Mucosa of rectum (tissue), 2 donors: ENCODE results near the gene CASP4.

Source experiments
- H3K27ac ChIP-seq, 2 donors: one replicate each; pipeline ENCODE4 v1.7.0; 2013; ENCODE audit warnings: inconsistent platforms in 2 of 2, low read depth in 2 of 2, low read length in 2 of 2
- H3K27me3 ChIP-seq, 2 donors: one replicate each; pipeline ENCODE4 v1.7.0; 2013; ENCODE audit warnings: low read length in 2 of 2; ENCODE audit not compliant: control insufficient read depth in 2 of 2, insufficient read depth in 2 of 2
- H3K36me3 ChIP-seq, 2 donors: one replicate each; pipeline ENCODE4 v1.7.0; 2013; ENCODE audit warnings: low read length in 2 of 2; ENCODE audit not compliant: control insufficient read depth in 2 of 2, insufficient read depth in 2 of 2
- H3K4me1 ChIP-seq, 2 donors: one replicate each; pipeline ENCODE4 v1.7.0; 2013; ENCODE audit warnings: low read length in 2 of 2, mild to moderate bottlenecking in 1 of 2; ENCODE audit not compliant: control insufficient read depth in 2 of 2, insufficient read depth in 2 of 2
- H3K4me3 ChIP-seq, 2 donors: one replicate each; pipeline ENCODE4 v1.7.0; 2013; ENCODE audit warnings: low read length in 2 of 2
- H3K9ac ChIP-seq, 2 donors: one replicate each; pipeline ENCODE4 v1.7.0; 2013; ENCODE audit warnings: low read length in 2 of 2, low read depth in 1 of 2, mild to moderate bottlenecking in 1 of 2
- H3K9me3 ChIP-seq, 2 donors: one replicate each; pipeline ENCODE4 v1.7.0; 2013; ENCODE audit warnings: low read length in 2 of 2; ENCODE audit not compliant: control insufficient read depth in 2 of 2
- donor health status: healthy.
- donor health status: Normal muscosa, but diverticular disease.

The CASP4 gene

DNA sequence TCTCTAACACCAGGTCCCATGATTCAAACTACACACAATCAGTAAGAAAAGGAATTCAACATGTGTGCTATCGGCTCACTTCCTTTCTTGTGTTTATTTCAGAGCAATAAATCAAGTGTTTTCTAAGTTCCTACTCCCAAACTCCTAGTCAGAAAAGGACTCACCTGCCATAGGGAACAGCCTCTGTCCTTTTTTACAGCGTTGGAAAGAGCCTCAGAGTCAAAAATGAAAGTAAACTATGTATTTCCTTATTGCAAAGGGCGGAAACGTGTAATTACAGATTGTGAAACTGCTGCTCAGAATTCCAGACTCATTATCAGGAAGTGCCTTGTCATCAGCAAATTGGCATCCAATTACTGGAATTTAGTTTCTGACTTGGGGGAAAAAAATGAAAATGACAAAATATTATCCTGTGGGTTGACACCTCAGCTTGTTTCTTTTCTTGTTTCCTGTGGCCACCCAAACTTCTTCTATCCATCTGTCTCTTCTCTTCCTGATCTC lies at the start of gene CASP4:
Gene CASP4, minus strand, starts transcription at position 220 of the 501 bp plus-strand sequence. Its CDS starts 49 bp downstream, at position 171.
- H3K27me3 ChIP-seq: no peaks in the 10 kb centered on the region
- H3K27ac ChIP-seq: peak within 1 kb of the TSS; percentile 79 to 92
- H3K9ac ChIP-seq: peak within 1 kb of the TSS; percentile 80 to 82

DNA sequence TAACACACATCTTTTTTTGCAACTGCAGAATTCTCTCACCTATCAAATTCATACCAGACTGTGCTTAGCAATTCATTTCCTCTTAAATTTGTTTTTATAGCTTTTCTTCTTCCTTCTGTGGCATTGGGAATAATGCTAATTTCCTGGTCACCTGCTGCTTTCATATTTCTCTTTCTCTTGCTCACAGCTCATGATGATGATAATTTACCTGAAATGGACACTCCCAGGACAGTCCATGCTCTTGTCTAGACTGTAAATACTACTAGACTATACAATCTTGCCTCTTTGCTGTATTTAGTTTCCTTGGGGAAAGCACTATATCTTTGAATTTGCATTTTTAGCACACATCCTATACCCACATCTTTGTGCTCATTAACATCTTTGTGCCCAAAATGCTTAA lies 39.1 kb upstream of the CASP4 start:
- Histone ChIP-seq H3K27ac (no peak overlapping the region), H3K27me3 (no peaks in the 10 kb centered on the region), H3K9ac (no peak overlapping the region), H3K36me3 (no peaks in the 10 kb centered on the region), H3K4me3 (no peak overlapping the region), H3K9me3 (no peaks in the 10 kb centered on the region), H3K4me1 (no peaks in the 10 kb centered on the region)

More for the DNA sequence above, at the start of gene CASP4:
- Histone ChIP-seq H3K4me3 (peak within 1 kb of the TSS; percentile 68 to 78), H3K9me3 (peaks cover 0 to 3% of the 10 kb centered on the region in 2 donors), H3K36me3 (no peaks in the 10 kb centered on the region), H3K4me1 (peaks cover 5 to 16% of the 10 kb centered on the region in 2 donors)

DNA sequence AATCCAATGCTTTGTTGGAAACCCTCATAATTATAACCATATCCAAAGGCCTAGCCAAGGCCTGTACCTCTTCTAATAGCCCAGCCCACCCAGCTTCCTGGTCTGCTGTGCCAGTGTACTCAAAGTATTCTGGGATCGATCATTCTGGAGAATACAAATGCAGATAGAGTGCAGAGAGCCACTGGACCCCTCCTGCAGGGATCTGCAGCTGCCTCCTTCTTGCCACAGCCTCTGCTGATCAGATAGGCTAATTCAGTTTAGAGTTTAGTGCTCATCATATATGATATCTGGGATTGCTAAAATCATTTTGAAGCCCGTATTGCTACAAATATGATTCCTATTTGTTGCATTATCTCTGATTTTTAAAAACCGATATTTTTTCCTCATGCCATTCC lies 37.1 kb upstream of the CASP4 start:
- H3K27ac ChIP-seq: no peak overlapping the region
- no peaks in the 10 kb centered on the region for H3K27me3 ChIP-seq
- no peak overlapping the region for H3K4me3 ChIP-seq
- no peak overlapping the region for H3K9ac ChIP-seq
- no peaks in the 10 kb centered on the region for H3K4me1 ChIP-seq
- H3K9me3 ChIP-seq: no peaks in the 10 kb centered on the region
- no peaks in the 10 kb centered on the region for H3K36me3 ChIP-seq

DNA sequence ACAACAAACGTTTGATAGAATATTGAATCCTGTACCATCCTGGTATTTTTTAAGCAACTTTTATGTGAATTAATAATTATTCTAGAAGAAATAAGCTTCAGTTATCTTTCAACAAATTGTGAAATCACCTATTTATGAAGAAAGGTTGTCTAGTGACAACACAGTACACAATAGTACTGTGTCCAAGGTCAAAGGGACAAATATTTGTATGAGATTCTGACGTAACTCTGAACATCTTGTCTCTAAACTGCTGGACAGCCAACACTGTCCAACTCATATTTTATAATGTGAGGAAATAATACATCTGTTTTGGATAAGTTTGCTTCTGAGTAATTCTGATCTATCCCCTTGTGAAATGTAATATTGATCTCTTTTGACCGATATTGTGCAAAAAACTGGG lies 35.6 kb upstream of the CASP4 start:
- no peak overlapping the region for H3K9ac ChIP-seq
- no peak overlapping the region for H3K27ac ChIP-seq
- H3K27me3 ChIP-seq: no peaks in the 10 kb centered on the region

DNA sequence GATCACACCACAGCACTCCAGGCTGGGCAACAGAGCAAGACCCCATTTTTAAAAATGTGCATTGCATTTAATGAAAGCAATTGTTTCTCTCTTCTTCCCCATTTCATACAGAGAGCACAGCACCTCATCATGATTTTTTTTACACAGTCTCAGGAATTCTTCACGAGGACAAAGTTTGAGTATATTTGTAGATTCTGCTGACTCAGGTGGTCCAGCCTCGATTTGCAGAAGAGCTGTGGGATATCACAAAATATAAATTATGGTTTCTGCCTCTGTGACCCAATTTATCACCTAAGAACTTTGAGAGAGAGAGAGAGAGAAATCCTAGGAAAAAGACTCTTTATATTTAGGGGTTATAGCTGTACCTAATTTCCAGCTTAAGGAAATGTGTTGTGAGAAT lies 34.8 kb upstream of the CASP4 start:
- Histone ChIP-seq H3K9ac (no peak overlapping the region), H3K9me3 (no peaks in the 10 kb centered on the region), H3K36me3 (peaks cover 0 to 3% of the 10 kb centered on the region in 2 donors), H3K4me1 (no peaks in the 10 kb centered on the region), H3K27me3 (no peaks in the 10 kb centered on the region), H3K4me3 (no peak overlapping the region), H3K27ac (no peak overlapping the region)

More for the DNA sequence above, 35.6 kb upstream of the CASP4 start:
- H3K4me1 ChIP-seq: no peaks in the 10 kb centered on the region
- no peaks in the 10 kb centered on the region for H3K9me3 ChIP-seq
- peaks cover 0 to 3% of the 10 kb centered on the region in 2 donors for H3K36me3 ChIP-seq
- no peak overlapping the region for H3K4me3 ChIP-seq

DNA sequence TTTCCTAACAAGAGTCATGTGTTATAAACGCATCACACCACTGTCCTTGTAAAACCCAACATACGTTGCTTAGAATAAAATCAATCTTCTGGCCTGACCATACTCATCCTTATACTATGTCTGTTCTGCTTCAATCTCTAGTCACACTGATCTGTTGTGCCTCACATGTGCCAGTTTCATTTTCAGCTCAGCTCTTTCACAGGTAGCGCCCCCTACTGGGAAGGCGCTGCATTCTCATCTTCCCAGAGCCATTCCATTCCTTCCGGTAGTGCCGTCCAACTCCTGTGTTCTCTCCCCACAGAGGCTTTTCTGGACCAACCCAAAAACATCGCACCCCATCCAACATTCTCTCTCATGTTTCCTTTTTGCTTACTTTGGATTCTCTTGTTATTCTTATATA lies 32.4 kb upstream of the CASP4 start:
- H3K4me1 ChIP-seq: no peaks in the 10 kb centered on the region
- H3K27me3 ChIP-seq: no peaks in the 10 kb centered on the region
- no peak overlapping the region for H3K4me3 ChIP-seq
- H3K27ac ChIP-seq: no peak overlapping the region
- H3K9ac ChIP-seq: no peak overlapping the region
- H3K36me3 ChIP-seq: peaks cover 0 to 3% of the 10 kb centered on the region in 2 donors
- H3K9me3 ChIP-seq: no peaks in the 10 kb centered on the region

DNA sequence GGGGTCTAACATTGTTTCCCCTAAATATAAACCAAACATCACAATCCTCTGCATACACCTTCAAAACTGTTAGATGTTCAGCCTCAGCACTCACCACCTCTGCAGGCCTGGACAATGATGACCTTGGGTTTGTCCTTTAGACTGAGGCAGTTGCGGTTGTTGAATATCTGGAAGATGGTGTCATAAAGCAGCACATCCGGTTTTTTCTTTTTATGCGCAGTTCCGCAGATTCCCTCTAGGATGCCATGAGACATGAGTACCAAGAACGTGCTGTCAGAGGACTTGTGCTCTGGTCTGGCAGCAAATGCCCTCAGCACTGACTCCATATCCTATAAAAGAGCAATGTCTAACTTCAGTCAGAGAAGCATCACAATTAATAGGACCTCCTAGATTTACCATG lies 31.8 kb upstream of the CASP4 start:
- no peaks in the 10 kb centered on the region for H3K4me1 ChIP-seq
- no peaks in the 10 kb centered on the region for H3K27me3 ChIP-seq
- H3K4me3 ChIP-seq: no peak overlapping the region
- H3K27ac ChIP-seq: no peak overlapping the region
- H3K9ac ChIP-seq: no peak overlapping the region
- peaks cover 0 to 3% of the 10 kb centered on the region in 2 donors for H3K36me3 ChIP-seq
- H3K9me3 ChIP-seq: no peaks in the 10 kb centered on the region

DNA sequence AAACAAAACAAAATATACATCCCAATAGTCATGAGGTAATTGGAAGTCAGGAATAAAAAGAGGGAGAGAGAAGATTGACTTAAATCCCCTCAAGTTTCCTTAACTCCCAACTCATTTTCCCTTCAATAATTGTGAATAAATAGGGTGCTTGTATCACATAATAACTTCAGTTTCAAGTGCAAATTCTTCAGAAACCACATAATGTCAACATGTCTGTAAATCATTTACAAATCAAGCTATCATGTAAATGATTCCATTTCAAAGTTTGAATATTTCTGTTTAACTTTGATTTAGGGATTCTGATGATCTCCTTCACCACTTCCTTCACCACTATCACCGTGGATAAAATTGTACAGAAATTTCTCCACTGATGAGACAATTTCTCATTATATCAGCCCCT lies 31.3 kb upstream of the CASP4 start:
- Histone ChIP-seq H3K4me1 (no peaks in the 10 kb centered on the region), H3K27ac (no peak overlapping the region), H3K27me3 (no peaks in the 10 kb centered on the region), H3K9ac (no peak overlapping the region), H3K36me3 (peaks cover 0 to 3% of the 10 kb centered on the region in 2 donors), H3K4me3 (no peak overlapping the region), H3K9me3 (no peaks in the 10 kb centered on the region)

DNA sequence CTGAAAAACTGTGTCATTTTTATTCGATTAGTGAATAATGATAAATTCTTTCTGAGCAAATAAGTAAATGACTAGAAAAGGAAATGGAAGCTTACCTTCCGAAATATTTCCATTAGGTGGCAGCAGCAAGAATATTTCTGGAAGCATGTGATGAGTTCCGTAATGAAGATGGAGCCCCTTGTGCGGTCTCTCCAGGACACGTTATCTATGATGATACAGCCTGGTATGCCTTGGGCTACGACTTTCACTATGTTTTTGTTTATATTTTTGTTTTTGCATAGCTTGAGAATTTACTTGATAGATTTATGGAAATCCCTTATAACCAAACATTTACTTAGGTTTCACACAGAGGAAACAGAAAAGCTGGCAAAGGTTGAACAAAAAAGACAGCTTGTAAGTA lies 28.9 kb upstream of the CASP4 start:
- no peaks in the 10 kb centered on the region for H3K27me3 ChIP-seq
- no peak overlapping the region for H3K27ac ChIP-seq
- H3K9me3 ChIP-seq: no peaks in the 10 kb centered on the region
- no peak overlapping the region for H3K4me3 ChIP-seq
- H3K36me3 ChIP-seq: peaks cover 0 to 3% of the 10 kb centered on the region in 2 donors
- no peak overlapping the region for H3K9ac ChIP-seq
- no peaks in the 10 kb centered on the region for H3K4me1 ChIP-seq

DNA sequence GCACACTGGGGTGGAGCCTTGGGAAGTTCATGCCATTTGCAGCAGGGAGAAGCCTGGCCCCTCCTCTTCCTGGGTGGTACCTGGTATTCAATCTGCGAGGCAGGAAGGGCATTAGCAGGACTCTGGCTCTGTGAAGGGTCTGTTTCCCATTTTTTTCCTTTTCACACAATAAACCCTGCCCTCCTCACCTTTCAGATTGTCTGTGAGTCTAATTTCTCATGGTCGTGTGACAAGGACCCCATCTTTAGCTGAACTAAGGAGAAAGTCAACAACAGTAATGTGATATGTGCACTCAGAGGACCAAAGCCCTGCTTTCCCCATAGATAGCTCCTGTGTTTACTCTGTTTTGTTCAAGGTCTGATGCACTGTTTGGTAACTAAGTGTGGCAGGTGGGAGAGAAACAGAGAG lies 26.6 kb upstream of the CASP4 start:
- no peak overlapping the region for H3K27ac ChIP-seq
- H3K4me3 ChIP-seq: no peak overlapping the region
- no peaks in the 10 kb centered on the region for H3K27me3 ChIP-seq
- no peak overlapping the region for H3K9ac ChIP-seq
- H3K36me3 ChIP-seq: peaks cover 0 to 3% of the 10 kb centered on the region in 2 donors
- H3K9me3 ChIP-seq: no peaks in the 10 kb centered on the region
- no peaks in the 10 kb centered on the region for H3K4me1 ChIP-seq

DNA sequence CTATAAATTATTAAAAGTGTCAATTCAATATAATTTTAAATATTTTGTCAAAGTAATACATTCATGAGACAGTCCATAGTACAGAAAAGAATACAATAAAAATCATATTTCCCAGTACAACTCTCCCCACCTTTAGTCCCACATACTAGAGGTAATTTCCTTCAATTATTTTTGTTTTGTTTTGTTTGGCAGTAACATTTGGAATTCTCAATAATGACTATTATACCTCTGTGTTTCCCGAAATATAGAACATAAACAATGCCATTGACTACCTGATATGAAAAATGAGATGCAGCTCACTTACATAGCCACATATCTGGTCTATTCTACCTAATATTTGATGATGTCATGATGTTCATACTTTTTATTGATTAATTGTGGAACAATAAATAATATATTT lies 24.4 kb upstream of the CASP4 start:
- Histone ChIP-seq H3K27me3 (no peaks in the 10 kb centered on the region), H3K27ac (no peak overlapping the region), H3K4me3 (no peak overlapping the region), H3K36me3 (no peaks in the 10 kb centered on the region), H3K9me3 (no peaks in the 10 kb centered on the region), H3K9ac (no peak overlapping the region), H3K4me1 (no peaks in the 10 kb centered on the region)
